SH-SY5Y (cell line): ENCODE data around the gene HSPA2.

Source experiments
- GATA2 ChIP-seq: IDR thresholded peaks from 2 replicates; pipeline ENCODE4 v1.6.1; 2011; ENCODE audit warnings: mild to moderate bottlenecking, low read depth, low read length
- GATA3 ChIP-seq: IDR thresholded peaks from 2 replicates; pipeline ENCODE4 v1.6.1; 2011; ENCODE audit warnings: low read depth, mild to moderate bottlenecking, low read length, moderate library complexity

- TF ChIP-seq GATA2 (peak; percentile 91), GATA3 (peak; percentile 68; the same call in 1 of the 2 replicates)
Measured at GRCh38 chr14:64501411-64502171, 39.0 kb upstream of the HSPA2 start.
